Measurements from ENCODE around the gene SLC35B2. TPM values are rescaled to one million over a fixed set of nuclear protein-coding genes. Genes with fewer than 3 reads are reported as not detected.
A peak's percentile ranks its signal among the peaks of the same experiment; 100 is the strongest.

SLC35B2 gene
- polyA plus RNA-seq, 3 donors: 17.4 to 54.0 (median 30.6) TPM

GRCh38 chr6:44243345-44243744, 14.0 kb downstream of the SLC35B2 start:
- Histone ChIP-seq H3K36me3 (replicated peaks in 1 of 2; ENCODE audit: control insufficient read depth in 1 of 2, insufficient read depth in 2 of 2, low read length in 2 of 2) (no peaks in the 10 kb centered on the region), H3K9me3 (replicated peaks in 1 of 2; ENCODE audit: control insufficient read depth in 1 of 2, insufficient read depth in 1 of 2, low read length in 2 of 2) (no peaks in the 10 kb centered on the region), H3K79me2 (ENCODE audit: insufficient read depth, low read length) (peaks cover 15% of the 10 kb centered on the region), H3K4me2 (replicated peaks; ENCODE audit: extremely low read depth, low read length, poor library complexity, severe bottlenecking) (no peak overlapping the region), H4K20me1 (ENCODE audit: insufficient read depth, low read length) (peaks cover 14% of the 10 kb centered on the region), H3K4me1 (ENCODE audit: control insufficient read depth in 1 of 2, insufficient read depth in 2 of 2, low read length in 2 of 2) (peaks cover 16 to 23% of the 10 kb centered on the region in 2 donors), H3K4me3 (replicated peaks in 1 of 3; ENCODE audit: low read depth in 2 of 3, low read length in 3 of 3) (no peak overlapping the region), H3K27ac (ENCODE audit: low read depth in 1 of 2, low read length in 2 of 2) (no peak overlapping the region), H2AFZ (ENCODE audit: insufficient read depth, low read depth, low read length, poor library complexity, severe bottlenecking) (no peak overlapping the region), H3K9ac (ENCODE audit: insufficient read depth, low read length, poor library complexity, severe bottlenecking) (no peak overlapping the region), H3K27me3 (ENCODE audit: control insufficient read depth in 2 of 2, insufficient read depth in 2 of 2, low read length in 2 of 2) (no peaks in the 10 kb centered on the region)
- no peak overlapping the region for H3K27ac Mint-ChIP-seq
- 93% methylated on average over 3 of the region's 7 CpGs for WGBS (ENCODE audit: insufficient coverage)
- no peak for TF ChIP-seq CTCF (IDR thresholded peaks at IDR 0.05)
- H3K36me3 Mint-ChIP-seq: peaks cover 0 to under 1% of the 10 kb centered on the region in 2 donors
- no peak overlapping the region for H3K4me3 Mint-ChIP-seq
- intact Hi-C loops (cut with micrococcal nuclease): no loop called here
- DNase-seq: no peak
- peaks cover 17% of the 10 kb centered on the region for H3K4me1 Mint-ChIP-seq
- peaks cover 0 to 2% (median 0%) of the 10 kb centered on the region in 7 donors for H3K9me3 Mint-ChIP-seq
- H3K27me3 Mint-ChIP-seq (ENCODE audit: low read depth in 3 of 3): peaks cover 3 to 10% (median 3%) of the 10 kb centered on the region in 3 donors

GRCh38 chr6:44238687-44239350, 18.5 kb downstream of the SLC35B2 start:
- H3K36me3 ChIP-seq (replicated peaks in 1 of 2; ENCODE audit: control insufficient read depth in 1 of 2, insufficient read depth in 2 of 2, low read length in 2 of 2): no peaks in the 10 kb centered on the region
- H3K4me3 ChIP-seq (replicated peaks in 1 of 3; ENCODE audit: low read depth in 2 of 3, low read length in 3 of 3): no peak overlapping the region
- H3K9me3 ChIP-seq (replicated peaks in 1 of 2; ENCODE audit: control insufficient read depth in 1 of 2, insufficient read depth in 1 of 2, low read length in 2 of 2): no peaks in the 10 kb centered on the region
- no peaks in the 10 kb centered on the region for H4K20me1 ChIP-seq (ENCODE audit: insufficient read depth, low read length)
- peaks cover 20 to 23% of the 10 kb centered on the region in 2 donors for H3K4me1 ChIP-seq (ENCODE audit: control insufficient read depth in 1 of 2, insufficient read depth in 2 of 2, low read length in 2 of 2)
- H3K4me3 Mint-ChIP-seq: peak overlapping the region in 1 of 2 donors; percentile 34
- no peak for DNase-seq
- WGBS (ENCODE audit: insufficient coverage): 100% methylated on average over 2 of the region's 7 CpGs
- no peak for TF ChIP-seq CTCF (IDR thresholded peaks at IDR 0.05)
- no peak overlapping the region for H3K4me2 ChIP-seq (replicated peaks; ENCODE audit: extremely low read depth, low read length, poor library complexity, severe bottlenecking)
- peak overlapping the region in 3 of 7 donors; percentile 73 to 99 (median 81) for H3K27ac Mint-ChIP-seq
- H3K79me2 ChIP-seq (ENCODE audit: insufficient read depth, low read length): no peaks in the 10 kb centered on the region
- no peak overlapping the region for H3K9ac ChIP-seq (ENCODE audit: insufficient read depth, low read length, poor library complexity, severe bottlenecking)
- H3K27me3 Mint-ChIP-seq (ENCODE audit: low read depth in 3 of 3): peaks cover 2 to 3% (median 3%) of the 10 kb centered on the region in 3 donors
- intact Hi-C loops (cut with micrococcal nuclease): loop anchor here (5.0 kb wide), 1 partner anchor 67 kb away; no protein-coding TSS in a partner anchor
- no peaks in the 10 kb centered on the region for H3K9me3 Mint-ChIP-seq
- H3K36me3 Mint-ChIP-seq: peaks cover 0 to 4% of the 10 kb centered on the region in 2 donors
- peaks cover 29% of the 10 kb centered on the region for H3K4me1 Mint-ChIP-seq
- no peaks in the 10 kb centered on the region for H3K27me3 ChIP-seq (ENCODE audit: control insufficient read depth in 2 of 2, insufficient read depth in 2 of 2, low read length in 2 of 2)
- no peak overlapping the region for H3K27ac ChIP-seq (ENCODE audit: low read depth in 1 of 2, low read length in 2 of 2)
- no peak overlapping the region for H2AFZ ChIP-seq (ENCODE audit: insufficient read depth, low read depth, low read length, poor library complexity, severe bottlenecking)

Measured in CD14-positive monocyte (primary cell).